H9 (cell line): ENCODE results near the gene MUC2. TPM values are rescaled to one million over a fixed set of nuclear protein-coding genes. Genes with fewer than 3 reads are reported as not detected.

Experiments used
- DNase-seq: peaks from one replicate; pipeline ENCODE4 v3.0.0-alpha.2; 2017
- H2AFZ ChIP-seq: one replicate; pipeline ENCODE4 v1.6.1; 2013; ENCODE audit warnings: mild to moderate bottlenecking, low read length, control low read depth, moderate library complexity
- H2AK5ac ChIP-seq: 2 replicates; pipeline ENCODE4 v1.6.1; 2013; ENCODE audit warnings: low read length, control low read depth, mixed read lengths; ENCODE audit not compliant: insufficient read length
- H2BK120ac ChIP-seq: one replicate; pipeline ENCODE4 v1.6.1; 2013; ENCODE audit warnings: low read depth, mild to moderate bottlenecking, low read length, control low read depth, inconsistent platforms; ENCODE audit not compliant: poor library complexity, severe bottlenecking
- H2BK12ac ChIP-seq: 2 replicates; pipeline ENCODE4 v1.6.1; 2013; ENCODE audit warnings: low read length, control low read depth, mixed read lengths, low read depth; ENCODE audit not compliant: insufficient read length
- H2BK15ac ChIP-seq: 2 replicates; pipeline ENCODE4 v1.6.1; 2013; ENCODE audit warnings: low read depth, low read length, control low read depth
- H2BK20ac ChIP-seq: one replicate; pipeline ENCODE4 v1.6.1; 2013; ENCODE audit warnings: low read depth, mild to moderate bottlenecking, low read length, control low read depth, inconsistent platforms; ENCODE audit not compliant: poor library complexity, severe bottlenecking
- H2BK5ac ChIP-seq: 2 replicates; pipeline ENCODE4 v1.6.1; 2013; ENCODE audit warnings: low read length, control low read depth, mixed read lengths; ENCODE audit not compliant: insufficient read length
- H3K14ac ChIP-seq: 2 replicates; pipeline ENCODE4 v1.6.1; 2013; ENCODE audit warnings: low read length, control low read depth; ENCODE audit not compliant: insufficient read depth
- H3K18ac ChIP-seq: 2 replicates; pipeline ENCODE4 v1.6.1; 2013; ENCODE audit warnings: low read depth, mild to moderate bottlenecking, mixed read lengths, low read length, control low read depth; ENCODE audit not compliant: insufficient read length
- H3K23ac ChIP-seq: 2 replicates; pipeline ENCODE4 v1.6.1; 2013; ENCODE audit warnings: low read length, control low read depth, mixed read lengths, low read depth; ENCODE audit not compliant: insufficient read length
- H3K23me2 ChIP-seq: 2 replicates; pipeline ENCODE4 v1.6.1; 2013; ENCODE audit warnings: low read depth, mild to moderate bottlenecking, mixed read lengths, low read length, control low read depth; ENCODE audit not compliant: insufficient read length, poor library complexity, severe bottlenecking
- H3K27ac ChIP-seq: 2 replicates; pipeline ENCODE4 v1.5.1; 2013; ENCODE audit warnings: low read length, control low read depth, mixed read lengths, low read depth; ENCODE audit not compliant: insufficient read length
- H3K27me3 ChIP-seq: 2 replicates; pipeline ENCODE4 v1.6.1; 2013; ENCODE audit warnings: low read length, control low read depth, inconsistent platforms; ENCODE audit not compliant: insufficient read depth
- H3K4ac ChIP-seq: 2 replicates; pipeline ENCODE4 v1.6.1; 2013; ENCODE audit warnings: low read depth, mild to moderate bottlenecking, control low read depth, inconsistent platforms, low read length, moderate library complexity
- H3K4me1 ChIP-seq: 2 replicates; pipeline ENCODE4 v1.6.1; 2013; ENCODE audit warnings: low read length, control low read depth, inconsistent platforms; ENCODE audit not compliant: insufficient read depth
- H3K4me2 ChIP-seq: 2 replicates; pipeline ENCODE4 v1.6.1; 2013; ENCODE audit warnings: low read length, control low read depth, mixed read lengths; ENCODE audit not compliant: insufficient read length, insufficient read depth
- H3K56ac ChIP-seq: 2 replicates; pipeline ENCODE4 v1.6.1; 2013; ENCODE audit warnings: low read depth, mild to moderate bottlenecking, mixed read lengths, low read length, control low read depth; ENCODE audit not compliant: insufficient read length
- H3K79me1 ChIP-seq: 2 replicates; pipeline ENCODE4 v1.6.1; 2013; ENCODE audit warnings: low read depth, mild to moderate bottlenecking, moderate library complexity, low read length, control low read depth, inconsistent platforms; ENCODE audit not compliant: insufficient read depth, poor library complexity, severe bottlenecking
- H3K79me2 ChIP-seq: 2 replicates; pipeline ENCODE4 v1.6.1; 2013; ENCODE audit warnings: low read length, control low read depth, inconsistent platforms; ENCODE audit not compliant: insufficient read depth
- H3K9ac ChIP-seq: 2 replicates; pipeline ENCODE4 v1.6.1; 2013; ENCODE audit warnings: low read length, control low read depth, mixed read lengths; ENCODE audit not compliant: insufficient read length; ENCODE audit errors: extremely low read depth
- H3K9me3 ChIP-seq: one replicate; pipeline ENCODE4 v1.6.1; 2013; ENCODE audit warnings: low read depth, low read length, inconsistent platforms; ENCODE audit not compliant: control insufficient read depth
- H3T11ph ChIP-seq: one replicate; pipeline ENCODE4 v1.6.1; 2013; ENCODE audit warnings: mild to moderate bottlenecking, low read length, control low read depth, inconsistent platforms
- H4K20me1 ChIP-seq: one replicate; pipeline ENCODE4 v1.6.1; 2013; ENCODE audit not compliant: control insufficient read depth, insufficient read length, insufficient read depth
- H4K5ac ChIP-seq: 2 replicates; pipeline ENCODE4 v1.6.1; 2013; ENCODE audit warnings: low read depth, mild to moderate bottlenecking, mixed read lengths, low read length, control low read depth; ENCODE audit not compliant: insufficient read length
- H4K8ac ChIP-seq: replicated peaks from 2 replicates; pipeline ENCODE4 v1.6.1; 2013; ENCODE audit warnings: low read length, control low read depth, mixed read lengths, low read depth; ENCODE audit not compliant: insufficient read length
- H4K91ac ChIP-seq: 2 replicates; pipeline ENCODE4 v1.6.1; 2013; ENCODE audit warnings: low read depth, mild to moderate bottlenecking, moderate library complexity, mixed read lengths, low read length, control low read depth; ENCODE audit not compliant: insufficient read length
- H3K27ac Mint-ChIP-seq, 3 experiments: 2 replicates in 2 of 3; 3 replicates in 1 of 3; pipeline ENCODE4 v1.8.0; 2020 to 2021; ENCODE audit warnings: mixed read lengths in 3 of 3, mild to moderate bottlenecking in 1 of 3, moderate library complexity in 1 of 3
- H3K27me3 Mint-ChIP-seq: 2 replicates; pipeline ENCODE4 v1.8.0; 2021; ENCODE audit warnings: low read depth, mild to moderate bottlenecking, moderate library complexity, mixed read lengths
- H3K36me3 Mint-ChIP-seq, 3 experiments: 2 replicates in 2 of 3; 3 replicates in 1 of 3; pipeline ENCODE4 v1.8.0; 2020 to 2021; ENCODE audit warnings: low read depth in 3 of 3, mixed read lengths in 3 of 3; ENCODE audit not compliant: insufficient read depth in 1 of 3
- H3K4me1 Mint-ChIP-seq, 2 experiments: 2 replicates each; pipeline ENCODE4 v1.8.0; 2020; ENCODE audit warnings: mixed read lengths in 2 of 2
- H3K4me3 Mint-ChIP-seq, 2 experiments: 2 replicates in 1 of 2; 3 replicates in 1 of 2; pipeline ENCODE4 v1.8.0; 2020 to 2021; ENCODE audit warnings: mild to moderate bottlenecking in 2 of 2, mixed read lengths in 2 of 2, moderate library complexity in 1 of 2
- H3K9me3 Mint-ChIP-seq, 2 experiments: 2 replicates in 1 of 2; 3 replicates in 1 of 2; pipeline ENCODE4 v1.8.0; 2020; ENCODE audit warnings: mild to moderate bottlenecking in 2 of 2, mixed read lengths in 2 of 2, moderate library complexity in 1 of 2
- WGBS: extraction: QIAGEN DNeasy Blood & Tissue Kit; methylation state at CpG from one replicate; pipeline ENCODE4 v1.1.7; 2013; ENCODE audit warnings: missing lambda C conversion rate, low lambda C conversion rate, mixed read lengths; ENCODE audit not compliant: insufficient read length; ENCODE audit errors: extremely low coverage; 5-methylcytosine and 5-hydroxymethylcytosine counted together
- total RNA-seq: library from RNA; stranded (reverse); gene quantifications from 2 replicates; pipeline ENCODE4 v1.2.1, GENCODE V29; 2021
- TF ChIP-seq, protein P1 (sequence below): fragments of 200-600 bp; sonication (generic); conservative IDR thresholded peaks from 3 replicates; pipeline ENCODE4 v1.8.0; 2021; ENCODE audit warnings: antibody characterized with exemption, mild to moderate bottlenecking

Gene MUC2
- total RNA-seq, 1 experiment from 2014 or later: not detected

DNA sequence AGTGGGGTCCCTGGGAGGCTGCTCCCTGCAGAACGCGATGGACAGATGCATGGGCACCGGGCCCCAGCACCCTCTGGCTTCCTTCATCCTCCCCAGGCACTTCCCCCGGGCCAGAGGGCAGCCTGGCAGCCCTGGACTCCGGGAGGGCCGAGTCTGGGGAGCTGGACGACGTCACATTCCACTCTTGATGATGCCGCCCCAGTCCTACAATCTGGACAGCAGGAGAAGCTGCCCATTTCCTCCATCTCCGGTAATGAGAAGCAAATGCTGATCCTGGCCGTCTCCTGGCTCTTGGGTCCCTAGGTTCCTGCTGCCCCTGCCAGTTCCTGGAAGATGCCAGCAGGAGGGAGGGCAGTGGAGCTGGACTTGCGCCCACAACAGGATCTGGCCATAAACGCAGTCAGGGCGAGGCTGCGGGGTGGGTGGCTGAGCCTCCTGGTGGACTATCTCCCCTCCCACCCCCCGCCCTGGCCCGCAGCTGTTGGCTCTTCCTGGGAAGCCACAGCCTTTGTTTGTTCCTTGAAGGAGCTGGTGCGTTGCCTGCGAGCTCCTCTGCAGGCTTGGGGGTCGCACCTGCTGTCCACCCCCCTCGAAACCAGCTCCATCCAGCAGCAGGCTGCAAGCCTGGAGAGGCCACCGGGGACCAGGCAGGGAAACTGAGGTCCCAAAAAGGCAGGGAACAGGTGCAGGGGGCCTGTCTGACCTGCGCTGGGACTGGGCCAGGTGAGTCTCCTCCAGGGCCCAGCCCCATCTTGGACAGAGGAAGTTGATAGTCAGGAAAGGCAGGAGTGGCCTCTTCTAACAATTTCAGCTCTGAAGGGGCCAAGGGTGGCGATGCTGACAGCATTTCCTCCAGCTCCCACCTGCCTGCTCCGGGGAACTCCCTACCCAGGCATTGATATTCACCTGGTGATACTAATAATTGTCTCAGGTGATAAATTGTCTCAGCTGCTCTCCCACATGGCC is 20.2 kb upstream of the MUC2 start:
- no peaks in the 10 kb centered on the region for H3K9me3 ChIP-seq
- no peaks in the 10 kb centered on the region for H3K23me2 ChIP-seq
- Mint-ChIP-seq H3K9me3 (peaks cover 0 to 3% of the 10 kb centered on the region in 2 experiments; a peak in 1 of 5 replicates), H3K4me3 (no peak overlapping the region), H3K36me3 (no peaks in the 10 kb centered on the region; a peak in 1 of 7 replicates), H3K4me1 (peaks cover 0 to 7% of the 10 kb centered on the region in 2 experiments; a peak in 2 of 4 replicates), H3K27ac (no peak overlapping the region), H3K27me3 (peaks cover 12% of the 10 kb centered on the region)
- no peaks in the 10 kb centered on the region for H3K27me3 ChIP-seq
- no peak overlapping the region for H3K4ac ChIP-seq
- H4K20me1 ChIP-seq: no peaks in the 10 kb centered on the region
- H3K56ac ChIP-seq: no peak overlapping the region
- H3K79me1 ChIP-seq: no peaks in the 10 kb centered on the region
- no peak overlapping the region for H3K18ac ChIP-seq
- no peak overlapping the region for H3K14ac ChIP-seq
- WGBS: no CpG with 5 or more reads among the region's 25 CpGs
- H3K79me2 ChIP-seq: no peaks in the 10 kb centered on the region
- no peak overlapping the region for H3K9ac ChIP-seq
- H3K4me2 ChIP-seq: no peak overlapping the region
- no peak overlapping the region for H2BK20ac ChIP-seq
- no peak overlapping the region for H2BK5ac ChIP-seq
- H3T11ph ChIP-seq: no peak overlapping the region
- no peak overlapping the region for H4K91ac ChIP-seq
- no peak overlapping the region for H2AK5ac ChIP-seq
- no peak overlapping the region for H3K27ac ChIP-seq
- no peak overlapping the region for H3K23ac ChIP-seq
- H4K5ac ChIP-seq: no peak overlapping the region
- H2BK120ac ChIP-seq: no peak overlapping the region
- H2AFZ ChIP-seq: no peak overlapping the region
- H2BK15ac ChIP-seq: no peak overlapping the region
- H2BK12ac ChIP-seq: no peak overlapping the region
- DNase-seq: no peak
- no peak overlapping the region for H4K8ac ChIP-seq
- TF ChIP-seq, protein P1, sequence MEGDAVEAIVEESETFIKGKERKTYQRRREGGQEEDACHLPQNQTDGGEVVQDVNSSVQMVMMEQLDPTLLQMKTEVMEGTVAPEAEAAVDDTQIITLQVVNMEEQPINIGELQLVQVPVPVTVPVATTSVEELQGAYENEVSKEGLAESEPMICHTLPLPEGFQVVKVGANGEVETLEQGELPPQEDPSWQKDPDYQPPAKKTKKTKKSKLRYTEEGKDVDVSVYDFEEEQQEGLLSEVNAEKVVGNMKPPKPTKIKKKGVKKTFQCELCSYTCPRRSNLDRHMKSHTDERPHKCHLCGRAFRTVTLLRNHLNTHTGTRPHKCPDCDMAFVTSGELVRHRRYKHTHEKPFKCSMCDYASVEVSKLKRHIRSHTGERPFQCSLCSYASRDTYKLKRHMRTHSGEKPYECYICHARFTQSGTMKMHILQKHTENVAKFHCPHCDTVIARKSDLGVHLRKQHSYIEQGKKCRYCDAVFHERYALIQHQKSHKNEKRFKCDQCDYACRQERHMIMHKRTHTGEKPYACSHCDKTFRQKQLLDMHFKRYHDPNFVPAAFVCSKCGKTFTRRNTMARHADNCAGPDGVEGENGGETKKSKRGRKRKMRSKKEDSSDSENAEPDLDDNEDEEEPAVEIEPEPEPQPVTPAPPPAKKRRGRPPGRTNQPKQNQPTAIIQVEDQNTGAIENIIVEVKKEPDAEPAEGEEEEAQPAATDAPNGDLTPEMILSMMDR: no peak
- no peaks in the 10 kb centered on the region for H3K4me1 ChIP-seq
